HepG2 (cell line): ENCODE data around the gene SMYD5. TPM values are rescaled to one million over a fixed set of nuclear protein-coding genes. Genes with fewer than 3 reads are reported as not detected.
A peak's percentile ranks its signal among the peaks of the same experiment; 100 is the strongest.

Experiments used
- CHD2 ChIP-seq: IDR thresholded peaks from 2 replicates; pipeline ENCODE4 v1.6.1; 2011; ENCODE audit warnings: low read depth, low read length, improper control_type of control experiment
- ELF3 ChIP-seq: IDR thresholded peaks from 2 replicates; pipeline ENCODE4 v1.6.1; 2016; ENCODE audit warnings: missing genetic modification reagents, missing compliant biosample characterization
- GRHL1 ChIP-seq: sonication (generic); formaldehyde crosslinking; conservative IDR thresholded peaks from 2 replicates; pipeline ENCODE4 v1.8.0; 2022; ENCODE audit warnings: missing genetic modification reagents
- HNF4A ChIP-seq: sonication (generic); formaldehyde crosslinking; IDR thresholded peaks from 2 replicates; pipeline ENCODE4 v1.4.0; 2020; ENCODE audit warnings: missing genetic modification reagents
- NR2F1 ChIP-seq, 2 experiments: fragments of 450-650 bp in 1 of 2; formaldehyde crosslinking in 1 of 2; IDR thresholded peaks; 2 replicates each; pipeline versions ENCODE4 v1.5.0 to v1.6.1; 2016 to 2020; ENCODE audit warnings: mild to moderate bottlenecking in 1 of 2, missing compliant biosample characterization in 1 of 2, missing genetic modification reagents in 1 of 2, moderate library complexity in 1 of 2
- PHF21A ChIP-seq: sonication (generic); formaldehyde crosslinking; IDR thresholded peaks from 2 replicates; pipeline ENCODE4 v1.5.0; 2020; ENCODE audit warnings: mild to moderate bottlenecking, missing genetic modification reagents
- RBM39 ChIP-seq: fragments of 200-400 bp; formaldehyde crosslinking; IDR thresholded peaks from one replicate; pipeline ENCODE4 v1.6.1; 2018; ENCODE audit warnings: antibody characterized with exemption, mild to moderate bottlenecking, low read depth, low read length; ENCODE audit not compliant: poor library complexity, severe bottlenecking
- ZBTB7B ChIP-seq: sonication (generic); formaldehyde crosslinking; IDR thresholded peaks from 2 replicates; pipeline ENCODE4 v1.4.0; 2020; ENCODE audit warnings: missing genetic modification reagents
- ZNF253 ChIP-seq: sonication (generic); formaldehyde crosslinking; IDR thresholded peaks from 2 replicates; pipeline ENCODE4 v1.8.0; 2022; ENCODE audit warnings: mild to moderate bottlenecking, missing genetic modification reagents, borderline replicate concordance
- ZNF263 ChIP-seq: sonication (generic); formaldehyde crosslinking; IDR thresholded peaks from 2 replicates; pipeline ENCODE4 v1.4.0; 2020; ENCODE audit warnings: missing genetic modification reagents
- ZNF709 ChIP-seq: sonication (generic); formaldehyde crosslinking; IDR thresholded peaks from 2 replicates; pipeline ENCODE4 v1.5.0; 2020; ENCODE audit warnings: mild to moderate bottlenecking, missing genetic modification reagents
- ZNF768 ChIP-seq: sonication (generic); formaldehyde crosslinking; IDR thresholded peaks from 2 replicates; pipeline ENCODE4 v1.4.0; 2020; ENCODE audit warnings: missing genetic modification reagents
- ZNF850 ChIP-seq: sonication (generic); formaldehyde crosslinking; conservative IDR thresholded peaks from 2 replicates; pipeline ENCODE4 v1.9.0; 2021; ENCODE audit warnings: mild to moderate bottlenecking, missing genetic modification reagents
- ZNF878 ChIP-seq: sonication (generic); formaldehyde crosslinking; IDR thresholded peaks from 2 replicates; pipeline ENCODE4 v1.8.1; 2023; ENCODE audit warnings: mild to moderate bottlenecking, missing genetic modification reagents, moderate library complexity
- polyA plus RNA-seq, 8 experiments: library from polyadenylated mRNA; depleted of rRNA in 3 of 8; stranded (reverse) in 7 of 8; unstranded in 1 of 8; fragments of >200 nt; fragmentation: Illumina TruSeq in 4 of 8; extraction: Trizol in 4 of 8; gene quantifications; 2 replicates each; pipeline versions ENCODE4 v1.2.1 to v1.2.3, GENCODE V29; 2011 to 2016; ENCODE audit warnings: low read depth in 4 of 8, missing spikeins in 1 of 8, mixed read lengths in 1 of 8; ENCODE audit not compliant: insufficient read depth in 1 of 8
- total RNA-seq, 5 experiments: library from RNA; depleted of rRNA; stranded (reverse); fragments of >200 nt; fragmentation: Illumina TruSeq; extraction: Trizol; gene quantifications; 2 replicates each; pipeline ENCODE4 v1.2.3, GENCODE V29; 2016; ENCODE audit warnings: low read depth in 1 of 5
- TF ChIP-seq, protein P1 (sequence below): sonication (generic); formaldehyde crosslinking; IDR thresholded peaks from 2 replicates; pipeline ENCODE4 v1.4.0; 2020; ENCODE audit warnings: missing genetic modification reagents
- TF ChIP-seq, protein P2 (sequence below): sonication (generic); formaldehyde crosslinking; IDR thresholded peaks from 2 replicates; pipeline ENCODE4 v1.4.0; 2020; ENCODE audit warnings: missing genetic modification reagents
- TF ChIP-seq, protein P3 (sequence below): IDR thresholded peaks from 2 replicates; pipeline ENCODE4 v1.6.1; 2012; ENCODE audit warnings: low read length, improper control_type of control experiment
- TF ChIP-seq, protein P4 (sequence below): sonication (generic); formaldehyde crosslinking; IDR thresholded peaks from 2 replicates; pipeline ENCODE4 v1.5.0; 2020; ENCODE audit warnings: missing genetic modification reagents

The SMYD5 gene
- total and polyA plus RNA-seq, 2 of the 13 experiments (the other 11 are each of a cell fraction or from before 2014, with no cell fraction given), result 55.8 to 70.4 TPM

GRCh38 chr2:73175663-73176204, 38.3 kb upstream of the SMYD5 start (continued):
- TF ChIP-seq ZNF850 (0 out of 2 replicates have a peak, but pooled peaks have one; percentile 49), ZNF263 (CRISPR knock-in tag) (no peak), ZNF709 (CRISPR knock-in tag) (no peak; the same call in 1 of the 2 replicates), CHD2 (no peak), NR2F1 (CRISPR knock-in tag; IDR thresholded peaks at IDR 0.05) (no peak), ZNF878 (CRISPR knock-in tag) (no peak), HNF4A (no peak), RBM39 (peak; percentile 71), GRHL1 (CRISPR knock-in tag) (no peak), ZNF768 (CRISPR knock-in tag) (peak; percentile 15; the same call in 1 of the 2 replicates), ZBTB7B (CRISPR knock-in tag) (peak; percentile 56), ZNF253 (peak; percentile 18; the same call in 1 of the 2 replicates), ELF3 (CRISPR knock-in tag) (no peak), PHF21A (CRISPR knock-in tag) (peak; percentile 62; the same call in 1 of the 2 replicates)
- TF ChIP-seq, protein P1, sequence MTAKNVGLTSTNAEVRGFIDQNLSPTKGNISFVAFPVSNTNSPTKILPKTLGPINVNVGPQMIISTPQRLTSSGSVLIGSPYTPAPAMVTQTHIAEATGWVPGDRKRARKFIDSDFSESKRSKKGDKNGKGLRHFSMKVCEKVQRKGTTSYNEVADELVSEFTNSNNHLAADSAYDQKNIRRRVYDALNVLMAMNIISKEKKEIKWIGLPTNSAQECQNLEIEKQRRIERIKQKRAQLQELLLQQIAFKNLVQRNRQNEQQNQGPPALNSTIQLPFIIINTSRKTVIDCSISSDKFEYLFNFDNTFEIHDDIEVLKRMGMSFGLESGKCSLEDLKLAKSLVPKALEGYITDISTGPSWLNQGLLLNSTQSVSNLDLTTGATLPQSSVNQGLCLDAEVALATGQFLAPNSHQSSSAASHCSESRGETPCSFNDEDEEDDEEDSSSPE (CRISPR knock-in tag), result peak; percentile 78
- TF ChIP-seq, protein P2, sequence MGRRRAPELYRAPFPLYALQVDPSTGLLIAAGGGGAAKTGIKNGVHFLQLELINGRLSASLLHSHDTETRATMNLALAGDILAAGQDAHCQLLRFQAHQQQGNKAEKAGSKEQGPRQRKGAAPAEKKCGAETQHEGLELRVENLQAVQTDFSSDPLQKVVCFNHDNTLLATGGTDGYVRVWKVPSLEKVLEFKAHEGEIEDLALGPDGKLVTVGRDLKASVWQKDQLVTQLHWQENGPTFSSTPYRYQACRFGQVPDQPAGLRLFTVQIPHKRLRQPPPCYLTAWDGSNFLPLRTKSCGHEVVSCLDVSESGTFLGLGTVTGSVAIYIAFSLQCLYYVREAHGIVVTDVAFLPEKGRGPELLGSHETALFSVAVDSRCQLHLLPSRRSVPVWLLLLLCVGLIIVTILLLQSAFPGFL (CRISPR knock-in tag), result no peak
- TF ChIP-seq, protein P3, sequence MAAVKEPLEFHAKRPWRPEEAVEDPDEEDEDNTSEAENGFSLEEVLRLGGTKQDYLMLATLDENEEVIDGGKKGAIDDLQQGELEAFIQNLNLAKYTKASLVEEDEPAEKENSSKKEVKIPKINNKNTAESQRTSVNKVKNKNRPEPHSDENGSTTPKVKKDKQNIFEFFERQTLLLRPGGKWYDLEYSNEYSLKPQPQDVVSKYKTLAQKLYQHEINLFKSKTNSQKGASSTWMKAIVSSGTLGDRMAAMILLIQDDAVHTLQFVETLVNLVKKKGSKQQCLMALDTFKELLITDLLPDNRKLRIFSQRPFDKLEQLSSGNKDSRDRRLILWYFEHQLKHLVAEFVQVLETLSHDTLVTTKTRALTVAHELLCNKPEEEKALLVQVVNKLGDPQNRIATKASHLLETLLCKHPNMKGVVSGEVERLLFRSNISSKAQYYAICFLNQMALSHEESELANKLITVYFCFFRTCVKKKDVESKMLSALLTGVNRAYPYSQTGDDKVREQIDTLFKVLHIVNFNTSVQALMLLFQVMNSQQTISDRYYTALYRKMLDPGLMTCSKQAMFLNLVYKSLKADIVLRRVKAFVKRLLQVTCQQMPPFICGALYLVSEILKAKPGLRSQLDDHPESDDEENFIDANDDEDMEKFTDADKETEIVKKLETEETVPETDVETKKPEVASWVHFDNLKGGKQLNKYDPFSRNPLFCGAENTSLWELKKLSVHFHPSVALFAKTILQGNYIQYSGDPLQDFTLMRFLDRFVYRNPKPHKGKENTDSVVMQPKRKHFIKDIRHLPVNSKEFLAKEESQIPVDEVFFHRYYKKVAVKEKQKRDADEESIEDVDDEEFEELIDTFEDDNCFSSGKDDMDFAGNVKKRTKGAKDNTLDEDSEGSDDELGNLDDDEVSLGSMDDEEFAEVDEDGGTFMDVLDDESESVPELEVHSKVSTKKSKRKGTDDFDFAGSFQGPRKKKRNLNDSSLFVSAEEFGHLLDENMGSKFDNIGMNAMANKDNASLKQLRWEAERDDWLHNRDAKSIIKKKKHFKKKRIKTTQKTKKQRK, result no peak
- TF ChIP-seq, protein P4, sequence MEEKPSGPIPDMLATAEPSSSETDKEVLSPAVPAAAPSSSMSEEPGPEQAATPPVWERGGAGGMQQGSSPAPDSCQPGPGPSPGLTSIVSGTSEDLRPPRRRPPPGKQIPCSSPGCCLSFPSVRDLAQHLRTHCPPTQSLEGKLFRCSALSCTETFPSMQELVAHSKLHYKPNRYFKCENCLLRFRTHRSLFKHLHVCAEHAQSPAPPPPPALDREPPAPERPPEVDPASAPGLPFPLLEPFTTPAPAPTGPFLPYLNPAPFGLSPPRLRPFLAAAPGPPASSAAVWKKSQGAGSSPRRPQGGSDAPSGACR (CRISPR knock-in tag), result 0 out of 2 replicates have a peak, but pooled peaks have one; percentile 44
